WERI-Rb-1 (cell line): ENCODE measurements around the gene ACOX3.
"Not testable (repeated sequence)": the region's sequence is repeated elsewhere in the genome, so short reads cannot be mapped to it uniquely, and the experiment has no call there.

Source experiments
- DNase-seq: peaks from one replicate; pipeline ENCODE4 v3.0.0-alpha.2; 2020
- H3K27ac ChIP-seq: fragments of 250-450 bp; sonication (Bioruptor Pico); 2 replicates; pipeline ENCODE4 v1.5.1; 2020; ENCODE audit warnings: mild to moderate bottlenecking, moderate library complexity
- H3K27me3 ChIP-seq: fragments of 250-450 bp; sonication (Bioruptor Pico); 2 replicates; pipeline ENCODE4 v1.5.1; 2021; ENCODE audit warnings: mild to moderate bottlenecking, low read depth, moderate library complexity; ENCODE audit not compliant: insufficient read depth, severe bottlenecking
- H3K36me3 ChIP-seq: fragments of 250-450 bp; sonication (Bioruptor Pico); 2 replicates; pipeline ENCODE4 v1.5.1; 2020; ENCODE audit warnings: mild to moderate bottlenecking, moderate library complexity
- H3K4me3 ChIP-seq: 2 replicates; pipeline ENCODE4 v1.5.1; 2011; ENCODE audit warnings: low read depth, mild to moderate bottlenecking, control low read depth, low read length
- H3K9me3 ChIP-seq: fragments of 250-450 bp; sonication (Bioruptor Pico); 2 replicates; pipeline ENCODE4 v1.5.1; 2021; ENCODE audit warnings: mild to moderate bottlenecking, moderate library complexity; ENCODE audit not compliant: severe bottlenecking
- TF ChIP-seq, protein P1 (sequence below): IDR thresholded peaks from 2 replicates; pipeline ENCODE4 v1.5.1; 2011; ENCODE audit warnings: low read depth, mild to moderate bottlenecking, control low read depth, inconsistent platforms, low read length

ACOX3 gene

DNA sequence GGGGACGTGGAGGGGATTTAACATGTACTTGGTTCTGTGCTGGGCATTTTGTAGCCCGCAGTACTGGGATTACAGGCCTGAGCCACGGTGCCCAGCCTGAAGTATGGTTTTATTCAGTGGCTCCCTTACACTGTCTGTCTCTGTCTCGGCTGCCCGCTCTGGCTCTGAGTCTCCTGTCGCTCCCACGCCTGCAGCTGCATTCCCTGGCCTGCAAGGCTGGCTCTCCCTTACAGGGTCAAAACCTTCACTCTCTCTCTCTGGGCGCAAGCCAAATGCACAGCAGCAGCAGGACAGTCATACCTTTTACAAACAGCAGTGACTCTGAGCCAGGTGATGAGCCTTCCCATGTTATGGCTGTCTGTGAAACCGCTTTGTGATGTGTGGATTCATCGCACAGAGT is 98.8 kb downstream of the ACOX3 start:
- Histone ChIP-seq H3K4me3 (no peak overlapping the region), H3K9me3 (peaks cover 3% of the 10 kb centered on the region), H3K27me3 (no peaks in the 10 kb centered on the region), H3K27ac (no peak overlapping the region), H3K36me3 (no peaks in the 10 kb centered on the region)
- TF ChIP-seq, protein P1, sequence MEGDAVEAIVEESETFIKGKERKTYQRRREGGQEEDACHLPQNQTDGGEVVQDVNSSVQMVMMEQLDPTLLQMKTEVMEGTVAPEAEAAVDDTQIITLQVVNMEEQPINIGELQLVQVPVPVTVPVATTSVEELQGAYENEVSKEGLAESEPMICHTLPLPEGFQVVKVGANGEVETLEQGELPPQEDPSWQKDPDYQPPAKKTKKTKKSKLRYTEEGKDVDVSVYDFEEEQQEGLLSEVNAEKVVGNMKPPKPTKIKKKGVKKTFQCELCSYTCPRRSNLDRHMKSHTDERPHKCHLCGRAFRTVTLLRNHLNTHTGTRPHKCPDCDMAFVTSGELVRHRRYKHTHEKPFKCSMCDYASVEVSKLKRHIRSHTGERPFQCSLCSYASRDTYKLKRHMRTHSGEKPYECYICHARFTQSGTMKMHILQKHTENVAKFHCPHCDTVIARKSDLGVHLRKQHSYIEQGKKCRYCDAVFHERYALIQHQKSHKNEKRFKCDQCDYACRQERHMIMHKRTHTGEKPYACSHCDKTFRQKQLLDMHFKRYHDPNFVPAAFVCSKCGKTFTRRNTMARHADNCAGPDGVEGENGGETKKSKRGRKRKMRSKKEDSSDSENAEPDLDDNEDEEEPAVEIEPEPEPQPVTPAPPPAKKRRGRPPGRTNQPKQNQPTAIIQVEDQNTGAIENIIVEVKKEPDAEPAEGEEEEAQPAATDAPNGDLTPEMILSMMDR: no peak
- no peak for DNase-seq

DNA sequence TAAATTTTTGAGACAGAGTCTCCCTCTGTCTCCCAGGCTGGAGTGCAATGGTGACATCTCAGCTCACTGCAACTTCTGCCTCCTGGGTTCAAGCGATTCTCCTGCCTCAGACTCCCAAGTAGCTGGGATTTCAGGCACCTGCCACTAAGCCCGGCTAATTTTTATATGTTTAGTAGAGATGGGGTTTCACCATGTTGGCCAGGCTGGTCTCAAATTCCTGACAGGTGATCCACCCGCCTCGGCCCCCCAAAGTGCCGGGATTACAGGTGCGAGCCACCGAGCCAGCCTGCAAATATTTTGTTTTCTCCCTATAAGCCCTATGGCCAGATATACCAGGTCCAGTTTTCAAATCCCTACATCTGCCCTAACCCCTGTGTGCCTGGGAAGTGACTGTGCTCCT is 99.2 kb downstream of the ACOX3 start:
- not testable (repeated sequence) for H3K36me3 ChIP-seq, DNase-seq, H3K27ac ChIP-seq, H3K9me3 ChIP-seq, H3K4me3 ChIP-seq, H3K27me3 ChIP-seq

DNA sequence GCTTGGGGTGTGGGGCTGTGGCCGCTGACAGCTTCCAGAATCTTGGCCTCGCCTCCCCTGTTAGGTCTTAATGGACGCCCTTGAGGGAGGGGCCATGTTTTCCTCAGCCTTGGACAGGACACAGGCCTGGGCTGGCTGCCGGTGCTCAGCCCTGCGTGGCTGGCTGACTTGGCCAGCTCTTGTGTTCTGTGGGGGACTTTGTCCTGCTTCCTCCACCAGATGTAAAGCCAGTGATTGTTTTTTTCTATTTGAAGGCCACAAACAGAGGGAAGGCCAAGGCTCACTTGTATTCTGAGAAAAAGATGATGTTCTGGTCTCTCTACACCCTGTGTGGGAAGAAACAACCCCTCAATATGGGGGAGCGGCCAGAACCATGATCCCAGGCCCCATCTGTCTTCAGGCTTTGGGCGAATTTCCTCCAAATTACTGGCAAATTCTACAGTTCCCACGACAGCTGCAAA is 99.7 kb downstream of the ACOX3 start:
- H3K9me3 ChIP-seq: peaks cover 6% of the 10 kb centered on the region
- H3K27ac ChIP-seq: no peak overlapping the region
- no peak overlapping the region for H3K4me3 ChIP-seq
- no peaks in the 10 kb centered on the region for H3K36me3 ChIP-seq
- H3K27me3 ChIP-seq: no peaks in the 10 kb centered on the region
- no peak for DNase-seq
- TF ChIP-seq, protein P1: no peak

DNA sequence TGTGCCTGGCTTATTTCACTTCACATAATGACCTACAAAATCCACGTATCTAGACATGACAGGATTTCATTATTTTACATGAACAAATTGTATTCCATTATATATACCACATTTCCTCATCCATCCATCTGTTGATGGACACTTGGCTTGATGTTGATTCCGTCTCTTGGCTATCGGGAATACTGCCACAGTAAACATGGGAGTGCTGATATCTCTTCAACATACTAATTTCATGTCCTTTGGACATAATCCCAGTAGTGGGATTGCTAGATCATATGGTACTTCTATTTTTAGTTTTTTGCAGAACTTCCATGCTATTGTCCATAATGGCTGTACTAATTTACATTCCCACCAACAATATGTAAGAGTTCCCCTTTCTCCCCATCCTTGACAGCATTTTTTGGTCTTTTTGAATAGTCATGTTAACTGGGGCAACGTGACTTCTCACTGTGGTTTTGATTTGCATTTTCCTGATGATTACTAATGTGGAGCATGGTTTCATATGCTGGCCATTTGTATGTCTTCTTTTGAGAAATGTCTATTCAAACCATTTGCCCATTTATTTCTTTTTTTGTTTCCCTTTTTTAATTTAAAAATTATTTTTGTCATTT is 102.1 kb downstream of the ACOX3 start:
- TF ChIP-seq, protein P1: no peak
- no peaks in the 10 kb centered on the region for H3K36me3 ChIP-seq
- H3K27me3 ChIP-seq: no peaks in the 10 kb centered on the region
- no peak overlapping the region for H3K4me3 ChIP-seq
- H3K27ac ChIP-seq: no peak overlapping the region
- H3K9me3 ChIP-seq: peaks cover 9% of the 10 kb centered on the region
- no peak for DNase-seq

DNA sequence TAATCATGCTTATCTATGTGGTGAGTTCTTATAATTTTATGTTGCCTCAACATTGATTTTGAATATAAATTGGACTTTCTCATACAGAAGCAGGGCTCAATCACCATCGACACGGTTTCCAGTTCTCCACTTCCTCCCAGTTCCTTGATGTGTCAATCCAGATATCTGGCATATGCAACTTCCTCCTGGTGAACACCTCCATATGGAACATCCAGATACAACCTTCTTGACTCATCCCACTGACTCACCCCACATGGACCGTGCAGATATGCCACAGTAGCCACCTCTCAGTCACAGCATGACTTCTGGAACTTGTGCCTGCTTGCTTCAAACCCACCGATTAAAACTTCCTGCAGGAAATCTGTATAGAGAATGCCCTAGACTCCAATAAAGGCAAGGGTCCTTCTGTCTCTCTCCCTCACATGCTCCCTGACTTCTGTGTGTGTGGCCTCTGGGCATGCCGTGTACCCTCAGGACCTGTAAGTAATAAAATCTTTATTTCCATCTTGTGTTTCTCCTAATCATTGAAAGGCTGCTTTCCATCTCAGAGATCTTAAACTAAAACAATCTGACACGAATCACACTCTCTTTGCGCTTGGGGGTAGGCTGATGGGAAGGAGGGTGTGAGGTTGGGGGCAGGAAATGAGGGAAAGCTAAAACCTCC is 104.0 kb downstream of the ACOX3 start:
- Histone ChIP-seq H3K27ac (no peak overlapping the region), H3K27me3 (no peaks in the 10 kb centered on the region), H3K36me3 (no peaks in the 10 kb centered on the region), H3K4me3 (no peak overlapping the region), H3K9me3 (peaks cover 7% of the 10 kb centered on the region)
- DNase-seq: no peak
- TF ChIP-seq, protein P1: no peak

DNA sequence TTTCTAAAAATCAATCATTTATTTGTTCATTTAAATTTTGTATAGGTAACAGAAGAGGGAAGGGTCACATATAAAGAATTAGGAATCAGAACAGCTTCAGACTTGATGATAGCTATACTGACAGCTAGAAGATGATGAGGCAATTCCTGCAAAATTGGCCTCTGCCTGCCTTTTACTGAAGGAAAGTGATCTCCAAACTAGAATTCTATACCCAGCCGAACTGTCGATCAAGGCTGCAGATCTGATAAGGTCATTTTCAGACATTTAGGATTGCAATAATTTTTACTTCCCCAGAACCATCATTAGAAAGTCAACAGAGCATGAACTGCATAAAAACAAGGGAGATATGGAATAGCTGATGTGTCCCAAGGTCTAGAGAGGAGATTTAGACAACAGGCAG is 104.7 kb downstream of the ACOX3 start:
- Histone ChIP-seq H3K27me3 (no peaks in the 10 kb centered on the region), H3K4me3 (no peak overlapping the region), H3K36me3 (no peaks in the 10 kb centered on the region), H3K27ac (no peak overlapping the region), H3K9me3 (peaks cover 7% of the 10 kb centered on the region)
- TF ChIP-seq, protein P1: no peak
- no peak for DNase-seq
